GM18868 (cell line): Measurements from ENCODE around the gene ABI2.
"Not testable (repeated sequence)": the region's sequence is repeated elsewhere in the genome, so short reads cannot be mapped to it uniquely, and the experiment has no call there.

Source experiments
- ATAC-seq: cut with Tn5 transposase; IDR thresholded peaks from one replicate; pipeline ENCODE4 v1.9.1; 2021; ENCODE audit warnings: mild to moderate bottlenecking, moderate library complexity; ENCODE audit not compliant: unreplicated experiment

ABI2 gene

GRCh38 chr2:203427061-203427460 is 98.9 kb downstream of the ABI2 start:
- no peak for ATAC-seq

GRCh38 chr2:203429643-203430042 is 101.4 kb downstream of the ABI2 start:
- ATAC-seq = not testable (repeated sequence)

GRCh38 chr2:203431391-203432185 is 103.4 kb downstream of the ABI2 start:
- ATAC-seq = no peak

- no peak for ATAC-seq
Observed at GRCh38 chr2:203432811-203433210, 104.6 kb downstream of the ABI2 start.

GRCh38 chr2:203436496-203436895 is 108.3 kb downstream of the ABI2 start:
- no peak for ATAC-seq

- no peak for ATAC-seq
Observed at GRCh38 chr2:203437511-203437910, 109.3 kb downstream of the ABI2 start.

- ATAC-seq = no peak
Observed at GRCh38 chr2:203438528-203438927, 110.3 kb downstream of the ABI2 start.

GRCh38 chr2:203440671-203441070 is 112.5 kb downstream of the ABI2 start:
- no peak for ATAC-seq

- no peak for ATAC-seq
Observed at GRCh38 chr2:203441463-203441862, 113.3 kb downstream of the ABI2 start.

GRCh38 chr2:203442463-203442862 is 114.3 kb downstream of the ABI2 start:
- ATAC-seq = no peak

GRCh38 chr2:203444738-203445137 is 116.5 kb downstream of the ABI2 start:
- ATAC-seq = no peak

GRCh38 chr2:203446071-203446481 is 117.9 kb downstream of the ABI2 start:
- ATAC-seq = no peak

- no peak for ATAC-seq
Observed at GRCh38 chr2:203446780-203447179, 118.6 kb downstream of the ABI2 start.

GRCh38 chr2:203450561-203450960 is 122.4 kb downstream of the ABI2 start:
- ATAC-seq = no peak

- no peak for ATAC-seq
Observed at GRCh38 chr2:203451011-203451410, 122.8 kb downstream of the ABI2 start.

- no peak for ATAC-seq
Observed at GRCh38 chr2:203451689-203452088, 123.5 kb downstream of the ABI2 start.

- peak; percentile 70 for ATAC-seq
Observed at GRCh38 chr2:203453858-203454451, 125.8 kb downstream of the ABI2 start.

- ATAC-seq = no peak
Observed at GRCh38 chr2:203455209-203455608, 127.0 kb downstream of the ABI2 start.

- ATAC-seq = no peak
Observed at GRCh38 chr2:203461746-203462145, 133.6 kb downstream of the ABI2 start.

- no peak for ATAC-seq
Observed at GRCh38 chr2:203462308-203462707, 134.1 kb downstream of the ABI2 start.

- no peak for ATAC-seq
Observed at GRCh38 chr2:203463266-203463678, 135.1 kb downstream of the ABI2 start.

GRCh38 chr2:203469546-203469945 is 141.4 kb downstream of the ABI2 start:
- no peak for ATAC-seq
